Measurements from ENCODE around the gene NUDT1.

NUDT1 gene

GRCh38 chr7:2224934-2225333 lies 17.1 kb upstream of the NUDT1 start:
- DNase-seq = no peak

GRCh38 chr7:2225336-2225735 lies 16.7 kb upstream of the NUDT1 start:
- no peak for DNase-seq

- DNase-seq = no peak
Observed at GRCh38 chr7:2225830-2226229, 16.2 kb upstream of the NUDT1 start.

- DNase-seq = no peak
Observed at GRCh38 chr7:2227699-2228098, 14.3 kb upstream of the NUDT1 start.

GRCh38 chr7:2228921-2229320 lies 13.1 kb upstream of the NUDT1 start:
- DNase-seq = no peak

GRCh38 chr7:2229467-2229866 lies 12.6 kb upstream of the NUDT1 start:
- no peak for DNase-seq

GRCh38 chr7:2230226-2230625 lies 11.8 kb upstream of the NUDT1 start:
- DNase-seq = no peak

- no peak for DNase-seq
Observed at GRCh38 chr7:2230882-2231281, 11.1 kb upstream of the NUDT1 start.

- DNase-seq = no peak
Observed at GRCh38 chr7:2231992-2232765, 9.8 kb upstream of the NUDT1 start.

- DNase-seq = peak; percentile 89
Observed at GRCh38 chr7:2232766-2233520, 9.1 kb upstream of the NUDT1 start, which contains the start of gene MAD1L1. Gene MAD1L1, minus strand, starts transcription at chr7:2232945. Its CDS starts 2,812 bp downstream, at chr7:2230133.

- no peak for DNase-seq
Observed at GRCh38 chr7:2233926-2234325, 8.1 kb upstream of the NUDT1 start.

GRCh38 chr7:2237109-2237602 lies 4.9 kb upstream of the NUDT1 start:
- no peak for DNase-seq

- DNase-seq = no peak
Observed at GRCh38 chr7:2239242-2239641, 2.8 kb upstream of the NUDT1 start.

GRCh38 chr7:2242541-2243429 lies 759 bp downstream of the NUDT1 start:
- peak; percentile 34 for DNase-seq

GRCh38 chr7:2243458-2243857 lies 1.4 kb downstream of the NUDT1 start:
- no peak for DNase-seq

- DNase-seq = no peak
Observed at GRCh38 chr7:2244404-2244995, 2.5 kb downstream of the NUDT1 start.

- DNase-seq = no peak
Observed at GRCh38 chr7:2245883-2246675, 4.1 kb downstream of the NUDT1 start.

- peak; percentile 33 for DNase-seq
Observed at GRCh38 chr7:2247141-2247995, 5.3 kb downstream of the NUDT1 start.

GRCh38 chr7:2248984-2249694 lies 7.1 kb downstream of the NUDT1 start:
- DNase-seq = no peak

- no peak for DNase-seq
Observed at GRCh38 chr7:2249744-2250323, 7.8 kb downstream of the NUDT1 start.
